Stomach (tissue), 4 donors: ENCODE data around the gene FCGR3A.
"Not testable (repeated sequence)": the region's sequence is repeated elsewhere in the genome, so short reads cannot be mapped to it uniquely, and the experiment has no call there.

ENCODE experiments used
- POLR2A ChIP-seq, 4 donors: fragments of 450-650 bp; IDR thresholded peaks; one replicate each; pipeline ENCODE4 v1.6.1; 2016; ENCODE audit warnings: antibody characterized with exemption in 4 of 4, control low read depth in 2 of 4, mild to moderate bottlenecking in 1 of 4, moderate library complexity in 1 of 4
- TF ChIP-seq, protein P1 (sequence below), 7 experiments: fragments of 450-650 bp in 4 of 7; fragments of 200-600 bp in 3 of 7; sonication (generic) in 3 of 7; IDR thresholded peaks; one replicate each; pipeline ENCODE4 v1.5.1; 2016 to 2019; ENCODE audit warnings: antibody characterized with exemption in 7 of 7, control low read depth in 2 of 7, mild to moderate bottlenecking in 1 of 7

DNA sequence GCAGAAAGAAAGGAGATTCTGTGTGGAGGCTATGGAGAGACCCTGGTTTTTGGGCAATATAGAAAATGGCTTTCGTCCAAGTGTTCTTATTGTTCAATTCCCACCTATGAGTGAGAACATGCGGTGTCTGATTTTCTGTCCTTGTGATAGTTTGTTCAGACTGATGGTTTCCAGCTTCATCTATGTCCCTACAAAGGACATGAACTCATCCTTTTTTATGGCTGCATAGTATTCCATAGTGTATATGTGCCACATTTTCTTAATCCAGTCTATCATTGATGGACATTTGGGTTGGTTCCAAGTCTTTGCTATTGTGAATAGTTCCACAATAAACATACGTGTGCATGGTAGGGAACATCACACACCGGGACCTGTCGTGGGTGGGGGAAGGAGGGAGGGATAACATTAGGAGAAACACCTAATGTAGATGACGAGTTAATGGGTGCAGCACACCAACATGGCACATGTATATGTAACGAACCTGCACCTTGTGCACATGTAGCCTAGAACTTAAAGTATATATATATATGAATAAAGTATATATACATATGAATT is 10.6 kb downstream of the FCGR3A start:
- TF ChIP-seq, protein P1, sequence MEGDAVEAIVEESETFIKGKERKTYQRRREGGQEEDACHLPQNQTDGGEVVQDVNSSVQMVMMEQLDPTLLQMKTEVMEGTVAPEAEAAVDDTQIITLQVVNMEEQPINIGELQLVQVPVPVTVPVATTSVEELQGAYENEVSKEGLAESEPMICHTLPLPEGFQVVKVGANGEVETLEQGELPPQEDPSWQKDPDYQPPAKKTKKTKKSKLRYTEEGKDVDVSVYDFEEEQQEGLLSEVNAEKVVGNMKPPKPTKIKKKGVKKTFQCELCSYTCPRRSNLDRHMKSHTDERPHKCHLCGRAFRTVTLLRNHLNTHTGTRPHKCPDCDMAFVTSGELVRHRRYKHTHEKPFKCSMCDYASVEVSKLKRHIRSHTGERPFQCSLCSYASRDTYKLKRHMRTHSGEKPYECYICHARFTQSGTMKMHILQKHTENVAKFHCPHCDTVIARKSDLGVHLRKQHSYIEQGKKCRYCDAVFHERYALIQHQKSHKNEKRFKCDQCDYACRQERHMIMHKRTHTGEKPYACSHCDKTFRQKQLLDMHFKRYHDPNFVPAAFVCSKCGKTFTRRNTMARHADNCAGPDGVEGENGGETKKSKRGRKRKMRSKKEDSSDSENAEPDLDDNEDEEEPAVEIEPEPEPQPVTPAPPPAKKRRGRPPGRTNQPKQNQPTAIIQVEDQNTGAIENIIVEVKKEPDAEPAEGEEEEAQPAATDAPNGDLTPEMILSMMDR (IDR thresholded peaks at IDR 0.05), result not testable (repeated sequence)
- not testable (repeated sequence) for TF ChIP-seq POLR2A (IDR thresholded peaks at IDR 0.05)
